ENCODE results near the gene FCAMR. TPM values are rescaled to one million over a fixed set of nuclear protein-coding genes. Genes with fewer than 3 reads are reported as not detected.

FCAMR gene
- total RNA-seq, 2 experiments from 2014 or later, result not detected

DNA sequence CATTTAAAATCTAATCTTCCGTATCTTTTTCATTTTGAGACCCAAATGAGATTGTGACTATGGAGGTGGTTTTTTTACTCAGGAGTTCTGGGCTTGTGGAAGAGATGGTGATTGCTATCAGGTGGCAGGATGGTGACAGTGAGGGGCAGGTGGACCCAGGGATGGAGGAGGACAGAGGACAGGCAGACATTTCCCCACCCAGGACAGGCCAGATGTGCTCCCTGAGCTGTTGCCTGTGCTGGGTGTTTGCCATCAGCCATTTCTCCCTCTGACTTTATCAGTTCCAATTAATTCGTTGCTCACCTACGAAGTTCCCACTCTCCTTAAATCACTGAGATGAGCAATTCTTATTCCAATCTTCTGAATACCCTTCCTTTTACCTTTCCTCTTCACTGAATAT, 35.8 kb upstream of the FCAMR start:
- ATAC-seq, result no peak
- Mint-ChIP-seq H3K36me3 (ENCODE audit: low read depth) (no peaks in the 10 kb centered on the region), H3K4me3 (no peak overlapping the region), H3K27ac (no peak overlapping the region), H3K27me3 (peaks cover 6% of the 10 kb centered on the region), H3K4me1 (ENCODE audit: low read depth) (no peaks in the 10 kb centered on the region), H3K9me3 (no peaks in the 10 kb centered on the region)
- ChIA-PET POLR2A (no interaction called here), CTCF (interaction anchor here (0.7 to 3.2 kb wide), 29 partner anchors 8 to 494 kb away, joined by 3 to 27 read pairs (median 4); partner anchors contain the start of genes FCAMR and PIGR)
- no peak for TF ChIP-seq CTCF (IDR thresholded peaks at IDR 0.05)
- intact Hi-C loops (cut with micrococcal nuclease), result no loop called here
- DNase-seq, result no peak

GRCh38 chr1:207004931-207005830, 34.9 kb upstream of the FCAMR start:
- Mint-ChIP-seq H3K36me3 (ENCODE audit: low read depth) (no peaks in the 10 kb centered on the region), H3K9me3 (no peaks in the 10 kb centered on the region), H3K27me3 (peaks cover 3% of the 10 kb centered on the region), H3K4me1 (ENCODE audit: low read depth) (no peaks in the 10 kb centered on the region), H3K27ac (no peak overlapping the region), H3K4me3 (no peak overlapping the region)
- DNase-seq, result peak; percentile 62
- peak; percentile 47 for ATAC-seq
- CTCF ChIA-PET, result interaction anchor here (0.7 to 3.2 kb wide), 50 partner anchors 8 to 721 kb away, joined by 3 to 27 read pairs (median 5); partner anchors contain the start of genes C1orf116, FCAMR, PFKFB2 and PIGR
- POLR2A ChIA-PET, result no interaction called here
- TF ChIP-seq CTCF (IDR thresholded peaks at IDR 0.05), result peak; percentile 74
- intact Hi-C loops (cut with micrococcal nuclease), result no loop called here

GRCh38 chr1:207003210-207003609, 33.0 kb upstream of the FCAMR start:
- Mint-ChIP-seq H3K4me1 (ENCODE audit: low read depth) (no peaks in the 10 kb centered on the region), H3K27me3 (peaks cover 3% of the 10 kb centered on the region), H3K4me3 (no peak overlapping the region), H3K36me3 (ENCODE audit: low read depth) (no peaks in the 10 kb centered on the region), H3K27ac (no peak overlapping the region), H3K9me3 (no peaks in the 10 kb centered on the region)
- no peak for DNase-seq
- ChIA-PET CTCF (interaction anchor here (1.0 to 3.1 kb wide), 11 partner anchors 11 to 277 kb away, joined by 3 to 26 read pairs (median 5); partner anchors contain the start of gene PFKFB2), POLR2A (no interaction called here)
- ATAC-seq, result no peak
- intact Hi-C loops (cut with micrococcal nuclease), result no loop called here
- TF ChIP-seq CTCF (IDR thresholded peaks at IDR 0.05), result no peak

- H3K4me3 Mint-ChIP-seq, result no peak overlapping the region
- ATAC-seq (no peak), DNase-seq (no peak)
- POLR2A ChIA-PET, result no interaction called here
- H3K9me3 Mint-ChIP-seq, result no peaks in the 10 kb centered on the region
- H3K4me1 Mint-ChIP-seq (ENCODE audit: low read depth), result no peaks in the 10 kb centered on the region
- no peaks in the 10 kb centered on the region for H3K36me3 Mint-ChIP-seq (ENCODE audit: low read depth)
- CTCF ChIA-PET, result interaction anchor here (1.0 to 1.8 kb wide), 3 partner anchors 18 to 276 kb away, joined by 3 to 7 read pairs (median 3); no protein-coding TSS in a partner anchor
- TF ChIP-seq CTCF (IDR thresholded peaks at IDR 0.05), result no peak
- H3K27me3 Mint-ChIP-seq, result peaks cover 3% of the 10 kb centered on the region
- no peak overlapping the region for H3K27ac Mint-ChIP-seq
- intact Hi-C loops (cut with micrococcal nuclease), result no loop called here
Measured at GRCh38 chr1:207002724-207003146, 32.5 kb upstream of the FCAMR start.

All from activated CD8-positive, alpha-beta T cell treated with anti-CD3 and anti-CD28 coated beads for 36 hours (primary cell).